ENCODE results near the gene ATP5F1E.

The ATP5F1E gene

DNA sequence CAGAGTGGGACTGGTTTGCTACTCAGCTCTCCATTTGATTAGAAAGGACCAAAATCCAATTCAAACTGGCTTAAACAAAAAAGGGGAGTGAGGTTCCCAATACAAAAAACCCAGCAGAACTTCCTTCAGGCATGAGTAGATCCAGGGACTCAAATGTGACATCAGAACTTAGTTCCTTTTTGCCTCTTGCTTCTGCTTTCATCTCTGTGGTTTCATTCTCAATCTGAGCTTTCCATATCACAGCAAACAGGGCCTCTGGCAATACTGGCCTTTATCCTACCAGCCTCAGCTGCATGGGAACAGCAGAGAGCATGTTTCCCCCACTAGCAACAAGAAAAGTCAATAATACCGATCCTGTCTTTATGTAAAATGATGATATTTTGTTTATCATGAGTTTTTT lies 39.1 kb upstream of the ATP5F1E start:
- no peaks in the 10 kb centered on the region for H3K36me3 ChIP-seq (ENCODE audit: control insufficient read depth in 2 of 2, insufficient read depth in 1 of 2, low read length in 2 of 2)
- H3K27ac ChIP-seq (ENCODE audit: extremely low read depth, low read depth, low read length) = no peak overlapping the region
- TF ChIP-seq ZBTB17 (tag by site-specific recombination; IDR thresholded peaks at IDR 0.05) (no peak), RBAK (tag by site-specific recombination; IDR thresholded peaks at IDR 0.05) (no peak), ZNF777 (tag by site-specific recombination; IDR thresholded peaks at IDR 0.05; ENCODE audit: borderline replicate concordance) (no peak), ZNF791 (tag by site-specific recombination; IDR thresholded peaks at IDR 0.05) (no peak), ZNF621 (tag by site-specific recombination; IDR thresholded peaks at IDR 0.05) (no peak), TRIM28 (IDR thresholded peaks at IDR 0.05; ENCODE audit: borderline replicate concordance, low read length) (no peak), ZNF112 (tag by site-specific recombination; IDR thresholded peaks at IDR 0.05) (no peak), ZNF404 (tag by site-specific recombination; IDR thresholded peaks at IDR 0.05) (no peak), SALL2 (tag by site-specific recombination; IDR thresholded peaks at IDR 0.05; ENCODE audit: borderline replicate concordance) (no peak), ZNF830 (tag by site-specific recombination; IDR thresholded peaks at IDR 0.05; ENCODE audit: low read depth) (no peak), ZFP69B (tag by site-specific recombination; IDR thresholded peaks at IDR 0.05) (no peak), ZNF843 (tag by site-specific recombination; IDR thresholded peaks at IDR 0.05) (no peak), ZNF341 (tag by site-specific recombination; IDR thresholded peaks at IDR 0.05; ENCODE audit: low read depth) (no peak)
- TF ChIP-seq, protein P1, sequence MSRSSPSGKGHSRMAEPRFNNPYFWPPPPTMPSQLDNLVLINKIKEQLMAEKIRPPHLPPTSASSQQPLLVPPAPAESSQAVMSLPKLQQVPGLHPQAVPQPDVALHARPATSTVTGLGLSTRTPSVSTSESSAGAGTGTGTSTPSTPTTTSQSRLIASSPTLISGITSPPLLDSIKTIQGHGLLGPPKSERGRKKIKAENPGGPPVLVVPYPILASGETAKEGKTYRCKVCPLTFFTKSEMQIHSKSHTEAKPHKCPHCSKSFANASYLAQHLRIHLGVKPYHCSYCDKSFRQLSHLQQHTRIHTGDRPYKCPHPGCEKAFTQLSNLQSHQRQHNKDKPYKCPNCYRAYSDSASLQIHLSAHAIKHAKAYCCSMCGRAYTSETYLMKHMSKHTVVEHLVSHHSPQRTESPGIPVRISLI (tag by site-specific recombination; IDR thresholded peaks at IDR 0.05) = no peak
- TF ChIP-seq, protein P2, sequence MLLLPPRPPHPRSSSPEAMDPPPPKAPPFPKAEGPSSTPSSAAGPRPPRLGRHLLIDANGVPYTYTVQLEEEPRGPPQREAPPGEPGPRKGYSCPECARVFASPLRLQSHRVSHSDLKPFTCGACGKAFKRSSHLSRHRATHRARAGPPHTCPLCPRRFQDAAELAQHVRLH (tag by site-specific recombination; IDR thresholded peaks at IDR 0.05) = no peak
- ChIA-PET POLR2A (no interaction called here), CTCF (interaction anchor here (1.5 to 3.0 kb wide), 2 partner anchors 12 to 17 kb away, joined by 4 to 11 read pairs; no protein-coding TSS in a partner anchor)
- no peaks in the 10 kb centered on the region for H3K9me3 ChIP-seq (ENCODE audit: control insufficient read depth, insufficient read depth, low read depth, low read length)
- no peak overlapping the region for H3K4me3 ChIP-seq (ENCODE audit: low read depth, low read length)
- no peaks in the 10 kb centered on the region for H3K4me1 ChIP-seq (ENCODE audit: control insufficient read depth, insufficient read depth, low read length)

DNA sequence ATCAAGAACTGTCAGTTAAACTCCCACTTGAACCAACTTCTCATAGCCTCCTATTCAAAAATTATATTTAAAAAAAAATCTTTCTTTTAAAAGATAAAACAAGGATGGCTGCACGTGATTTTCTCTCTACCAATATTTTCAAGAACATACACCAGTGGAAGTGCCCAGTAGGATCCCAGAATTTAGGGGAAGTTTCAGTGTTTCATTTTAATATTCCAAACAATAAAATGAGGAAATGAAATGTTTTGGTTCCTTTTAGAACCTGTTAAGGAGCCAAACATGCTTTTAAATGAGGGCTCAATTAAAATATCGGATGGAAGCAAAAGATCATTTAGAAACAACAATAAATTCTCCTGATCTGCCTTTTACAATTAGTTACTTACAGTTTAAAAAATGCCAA lies 36.9 kb upstream of the ATP5F1E start:
- Histone ChIP-seq H3K36me3 (ENCODE audit: control insufficient read depth in 2 of 2, insufficient read depth in 1 of 2, low read length in 2 of 2) (no peaks in the 10 kb centered on the region), H3K4me1 (ENCODE audit: control insufficient read depth, insufficient read depth, low read length) (peaks cover 7% of the 10 kb centered on the region; the same call in 1 of the 2 replicates), H3K9me3 (ENCODE audit: control insufficient read depth, insufficient read depth, low read depth, low read length) (no peaks in the 10 kb centered on the region), H3K27ac (ENCODE audit: extremely low read depth, low read depth, low read length) (no peak overlapping the region), H3K4me3 (ENCODE audit: low read depth, low read length) (no peak overlapping the region)
- TF ChIP-seq ZEB2 (tag by site-specific recombination; IDR thresholded peaks at IDR 0.05) = no peak
- TF ChIP-seq, protein P3, sequence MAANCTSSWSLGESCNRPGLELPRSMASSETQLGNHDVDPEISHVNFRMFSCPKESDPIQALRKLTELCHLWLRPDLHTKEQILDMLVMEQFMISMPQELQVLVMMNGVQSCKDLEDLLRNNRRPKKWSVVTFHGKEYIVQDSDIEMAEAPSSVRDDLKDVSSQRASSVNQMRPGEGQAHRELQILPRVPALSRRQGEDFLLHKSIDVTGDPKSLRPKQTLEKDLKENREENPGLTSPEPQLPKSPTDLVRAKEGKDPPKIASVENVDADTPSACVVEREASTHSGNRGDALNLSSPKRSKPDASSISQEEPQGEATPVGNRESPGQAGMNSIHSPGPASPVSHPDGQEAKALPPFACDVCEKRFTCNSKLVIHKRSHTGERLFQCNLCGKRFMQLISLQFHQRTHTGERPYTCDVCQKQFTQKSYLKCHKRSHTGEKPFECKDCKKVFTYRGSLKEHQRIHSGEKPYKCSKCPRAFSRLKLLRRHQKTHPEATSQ (tag by site-specific recombination; IDR thresholded peaks at IDR 0.05) = no peak
- TF ChIP-seq, protein P4, sequence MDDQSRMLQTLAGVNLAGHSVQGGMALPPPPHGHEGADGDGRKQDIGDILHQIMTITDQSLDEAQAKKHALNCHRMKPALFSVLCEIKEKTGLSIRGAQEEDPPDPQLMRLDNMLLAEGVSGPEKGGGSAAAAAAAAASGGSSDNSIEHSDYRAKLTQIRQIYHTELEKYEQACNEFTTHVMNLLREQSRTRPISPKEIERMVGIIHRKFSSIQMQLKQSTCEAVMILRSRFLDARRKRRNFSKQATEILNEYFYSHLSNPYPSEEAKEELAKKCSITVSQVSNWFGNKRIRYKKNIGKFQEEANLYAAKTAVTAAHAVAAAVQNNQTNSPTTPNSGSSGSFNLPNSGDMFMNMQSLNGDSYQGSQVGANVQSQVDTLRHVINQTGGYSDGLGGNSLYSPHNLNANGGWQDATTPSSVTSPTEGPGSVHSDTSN (CRISPR knock-in tag; IDR thresholded peaks at IDR 0.05) = no peak
- TF ChIP-seq ZNF133 (tag by site-specific recombination; IDR thresholded peaks at IDR 0.05) = no peak
- no peak for TF ChIP-seq ZNF521 (tag by site-specific recombination; IDR thresholded peaks at IDR 0.05)
- no peak for TF ChIP-seq ZNF791 (tag by site-specific recombination; IDR thresholded peaks at IDR 0.05)
- TF ChIP-seq, protein P5, sequence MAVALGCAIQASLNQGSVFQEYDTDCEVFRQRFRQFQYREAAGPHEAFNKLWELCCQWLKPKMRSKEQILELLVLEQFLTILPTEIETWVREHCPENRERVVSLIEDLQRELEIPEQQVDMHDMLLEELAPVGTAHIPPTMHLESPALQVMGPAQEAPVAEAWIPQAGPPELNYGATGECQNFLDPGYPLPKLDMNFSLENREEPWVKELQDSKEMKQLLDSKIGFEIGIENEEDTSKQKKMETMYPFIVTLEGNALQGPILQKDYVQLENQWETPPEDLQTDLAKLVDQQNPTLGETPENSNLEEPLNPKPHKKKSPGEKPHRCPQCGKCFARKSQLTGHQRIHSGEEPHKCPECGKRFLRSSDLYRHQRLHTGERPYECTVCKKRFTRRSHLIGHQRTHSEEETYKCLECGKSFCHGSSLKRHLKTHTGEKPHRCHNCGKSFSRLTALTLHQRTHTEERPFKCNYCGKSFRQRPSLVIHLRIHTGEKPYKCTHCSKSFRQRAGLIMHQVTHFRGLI (tag by site-specific recombination; IDR thresholded peaks at IDR 0.05) = no peak
- TF ChIP-seq GLIS1 (tag by site-specific recombination; IDR thresholded peaks at IDR 0.05) = no peak
- no peak for TF ChIP-seq ZFP69B (tag by site-specific recombination; IDR thresholded peaks at IDR 0.05)
- TF ChIP-seq ZNF404 (tag by site-specific recombination; IDR thresholded peaks at IDR 0.05) = no peak
- TF ChIP-seq ZNF777 (tag by site-specific recombination; IDR thresholded peaks at IDR 0.05; ENCODE audit: borderline replicate concordance) = no peak
- TF ChIP-seq ZNF701 (tag by site-specific recombination; IDR thresholded peaks at IDR 0.05) = no peak
- no peak for TF ChIP-seq KLF1 (tag by site-specific recombination; IDR thresholded peaks at IDR 0.05)
- TF ChIP-seq SP3 (tag by site-specific recombination; IDR thresholded peaks at IDR 0.05) = no peak
- TF ChIP-seq YY2 (tag by site-specific recombination; IDR thresholded peaks at IDR 0.05) = no peak
- TF ChIP-seq TRIM28 (IDR thresholded peaks at IDR 0.05; ENCODE audit: borderline replicate concordance, low read length) = no peak
- TF ChIP-seq ZNF10 (tag by site-specific recombination; IDR thresholded peaks at IDR 0.05) = no peak
- no peak for TF ChIP-seq YY1 (tag by site-specific recombination; IDR thresholded peaks at IDR 0.05)
- CTCF ChIA-PET = no interaction called here
- POLR2A ChIA-PET = no interaction called here

Data from HEK293 (cell line).